CD14-positive monocyte (primary cell): Measurements from ENCODE around the gene ZNF202. TPM values are rescaled to one million over a fixed set of nuclear protein-coding genes. Genes with fewer than 3 reads are reported as not detected.

ENCODE experiments used
- DNase-seq, 3 donors: peaks; one replicate each; pipeline ENCODE4 v3.0.0-alpha.2; 2011 to 2022
- H2AFZ ChIP-seq: 2 replicates; pipeline ENCODE4 v1.6.0; 2012; ENCODE audit warnings: mild to moderate bottlenecking, low read depth, low read length, inconsistent platforms; ENCODE audit not compliant: insufficient read depth, poor library complexity, severe bottlenecking
- H3K27ac ChIP-seq, 2 donors: 1 replicate in 1 of 2; 2 replicates in 1 of 2; pipeline ENCODE4 v1.5.1; 2012 to 2013; ENCODE audit warnings: low read length in 2 of 2, control low read depth in 1 of 2, inconsistent platforms in 1 of 2, low read depth in 1 of 2, mild to moderate bottlenecking in 1 of 2
- H3K27me3 ChIP-seq, 2 donors: one replicate each; pipeline versions ENCODE4 v1.6.0 to v1.6.1; 2011 to 2013; ENCODE audit warnings: low read length in 2 of 2; ENCODE audit not compliant: control insufficient read depth in 2 of 2, insufficient read depth in 2 of 2
- H3K36me3 ChIP-seq, 2 donors: replicated peaks in 1 of 2; 1 replicate in 1 of 2; 2 replicates in 1 of 2; pipeline versions ENCODE4 v1.5.1 to v1.6.1; 2012 to 2013; ENCODE audit warnings: low read length in 2 of 2, control low read depth in 1 of 2, inconsistent platforms in 1 of 2, mild to moderate bottlenecking in 1 of 2; ENCODE audit not compliant: insufficient read depth in 2 of 2, control insufficient read depth in 1 of 2
- H3K4me1 ChIP-seq, 2 donors: 1 replicate in 1 of 2; 2 replicates in 1 of 2; pipeline versions ENCODE4 v1.5.1 to v1.6.1; 2012 to 2013; ENCODE audit warnings: low read length in 2 of 2, control low read depth in 1 of 2, inconsistent platforms in 1 of 2, mild to moderate bottlenecking in 1 of 2, moderate library complexity in 1 of 2; ENCODE audit not compliant: insufficient read depth in 2 of 2, control insufficient read depth in 1 of 2
- H3K4me2 ChIP-seq: replicated peaks from 2 replicates; pipeline ENCODE3; 2012; ENCODE audit warnings: low read length, moderate library complexity, mild to moderate bottlenecking; ENCODE audit not compliant: poor library complexity, severe bottlenecking; ENCODE audit errors: extremely low read depth
- H3K4me3 ChIP-seq, 3 experiments: fragments of 200-600 bp in 1 of 3; sonication (generic) in 1 of 3; replicated peaks in 1 of 3; 1 replicate in 2 of 3; 2 replicates in 1 of 3; pipeline ENCODE4 v1.5.1; 2011 to 2013; ENCODE audit warnings: low read length in 3 of 3, mild to moderate bottlenecking in 3 of 3, control low read depth in 2 of 3, low read depth in 2 of 3, inconsistent platforms in 1 of 3, moderate library complexity in 1 of 3
- H3K79me2 ChIP-seq: 2 replicates; pipeline ENCODE4 v1.6.0; 2012; ENCODE audit warnings: mild to moderate bottlenecking, control low read depth, inconsistent platforms, low read length, moderate library complexity; ENCODE audit not compliant: insufficient read depth
- H3K9ac ChIP-seq: 2 replicates; pipeline ENCODE4 v1.6.0; 2017; ENCODE audit warnings: low read length, mild to moderate bottlenecking; ENCODE audit not compliant: insufficient read depth, poor library complexity, severe bottlenecking
- H3K9me3 ChIP-seq, 2 donors: replicated peaks in 1 of 2; 1 replicate in 1 of 2; 2 replicates in 1 of 2; pipeline versions ENCODE4 v1.5.1 to v1.6.1; 2012 to 2013; ENCODE audit warnings: low read length in 2 of 2, control low read depth in 1 of 2; ENCODE audit not compliant: control insufficient read depth in 1 of 2, insufficient read depth in 1 of 2
- H4K20me1 ChIP-seq: 2 replicates; pipeline ENCODE4 v1.6.0; 2012; ENCODE audit warnings: mild to moderate bottlenecking, low read length, control low read depth, moderate library complexity; ENCODE audit not compliant: insufficient read depth
- H3K27ac Mint-ChIP-seq, 7 donors: one replicate each; pipeline ENCODE4 v1.8.0; 2020; ENCODE audit warnings: mild to moderate bottlenecking in 7 of 7, mixed read lengths in 7 of 7, moderate library complexity in 6 of 7, inconsistent platforms in 2 of 7
- H3K27me3 Mint-ChIP-seq, 3 donors: one replicate each; pipeline ENCODE4 v1.8.0; 2021 to 2022; ENCODE audit warnings: low read depth in 3 of 3, mild to moderate bottlenecking in 3 of 3, mixed read lengths in 3 of 3, moderate library complexity in 3 of 3, inconsistent platforms in 1 of 3
- H3K36me3 Mint-ChIP-seq, 2 donors: one replicate each; pipeline ENCODE4 v1.8.0; 2020; ENCODE audit warnings: mixed read lengths in 2 of 2, inconsistent platforms in 1 of 2, mild to moderate bottlenecking in 1 of 2
- H3K4me1 Mint-ChIP-seq: one replicate; pipeline ENCODE4 v1.8.0; 2020; ENCODE audit warnings: mild to moderate bottlenecking, mixed read lengths
- H3K4me3 Mint-ChIP-seq, 2 donors: one replicate each; pipeline ENCODE4 v1.8.0; 2020; ENCODE audit warnings: mild to moderate bottlenecking in 2 of 2, mixed read lengths in 2 of 2, moderate library complexity in 1 of 2
- H3K9me3 Mint-ChIP-seq, 7 donors: one replicate each; pipeline ENCODE4 v1.8.0; 2020 to 2022; ENCODE audit warnings: mixed read lengths in 7 of 7, mild to moderate bottlenecking in 6 of 7, moderate library complexity in 6 of 7, inconsistent platforms in 2 of 7
- WGBS: methylation state at CpG from one replicate; pipeline ENCODE4 v1.1.5; 2013; ENCODE audit warnings: missing lambda C conversion rate; ENCODE audit not compliant: insufficient coverage; 5-methylcytosine and 5-hydroxymethylcytosine counted together
- intact Hi-C, 2 donors: fragments of 100-400 bp; cut with micrococcal nuclease; formaldehyde crosslinking; loops; one replicate each; pipeline versions ENCODE4 v1.15.0 to v1.15.1; 2023
- polyA plus RNA-seq, 3 donors: library from polyadenylated mRNA; depleted of rRNA in 1 of 3; unstranded in 2 of 3; stranded (reverse) in 1 of 3; fragments of 300-500 nt in 2 of 3; fragments of >200 nt in 1 of 3; fragmentation: Illumina TruSeq in 2 of 3; gene quantifications; 1 replicate in 2 of 3; 2 replicates in 1 of 3; pipeline ENCODE4 v1.2.3, GENCODE V29; 2012 to 2021
- small RNA-seq: library from RNA; depleted of rRNA; stranded (forward); fragments of <200 nt; gene quantifications from one replicate; pipeline ENCODE3, GENCODE V24; 2012; ENCODE audit warnings: low read depth; ENCODE audit not compliant: insufficient read length
- TF ChIP-seq, protein P1 (sequence below): fragments of 200-600 bp; IDR thresholded peaks from one replicate; pipeline ENCODE4 v1.8.0; 2022; ENCODE audit warnings: antibody characterized with exemption, mild to moderate bottlenecking

The ZNF202 gene
- polyA plus RNA-seq, 3 donors = 1.5 to 6.6 (median 1.9) TPM

DNA sequence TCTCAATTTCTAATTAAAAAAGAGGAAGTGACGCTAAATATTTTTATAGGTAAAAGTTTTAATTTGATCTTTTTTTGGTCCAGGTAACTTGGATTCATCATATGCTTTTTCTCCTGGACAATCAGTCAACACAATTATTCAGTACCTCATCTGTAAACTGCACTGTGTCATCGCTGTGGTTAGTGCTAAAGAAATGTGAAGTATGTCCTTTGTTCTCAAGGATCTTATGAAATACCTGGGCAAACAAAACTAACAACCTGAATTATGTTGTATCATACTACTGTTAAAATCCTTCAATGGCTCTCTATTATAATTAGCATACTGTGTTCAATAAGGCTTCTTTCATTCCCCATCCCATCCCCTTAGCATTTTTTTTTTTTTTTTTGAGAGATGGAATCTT, 67.2 kb downstream of the ZNF202 start:
- no peak for DNase-seq
- Histone ChIP-seq H3K27ac (no peak overlapping the region), H4K20me1 (no peaks in the 10 kb centered on the region), H3K27me3 (no peaks in the 10 kb centered on the region), H3K4me3 (no peak overlapping the region), H3K4me1 (no peaks in the 10 kb centered on the region), H3K79me2 (no peaks in the 10 kb centered on the region), H3K9ac (no peak overlapping the region), H3K36me3 (no peaks in the 10 kb centered on the region), H3K4me2 (no peak overlapping the region), H3K9me3 (no peaks in the 10 kb centered on the region), H2AFZ (no peak overlapping the region)
- H3K27me3 Mint-ChIP-seq = peaks cover 2 to 7% (median 2%) of the 10 kb centered on the region in 3 donors
- H3K27ac Mint-ChIP-seq = no peak overlapping the region
- H3K9me3 Mint-ChIP-seq = no peaks in the 10 kb centered on the region
- TF ChIP-seq, protein P1, sequence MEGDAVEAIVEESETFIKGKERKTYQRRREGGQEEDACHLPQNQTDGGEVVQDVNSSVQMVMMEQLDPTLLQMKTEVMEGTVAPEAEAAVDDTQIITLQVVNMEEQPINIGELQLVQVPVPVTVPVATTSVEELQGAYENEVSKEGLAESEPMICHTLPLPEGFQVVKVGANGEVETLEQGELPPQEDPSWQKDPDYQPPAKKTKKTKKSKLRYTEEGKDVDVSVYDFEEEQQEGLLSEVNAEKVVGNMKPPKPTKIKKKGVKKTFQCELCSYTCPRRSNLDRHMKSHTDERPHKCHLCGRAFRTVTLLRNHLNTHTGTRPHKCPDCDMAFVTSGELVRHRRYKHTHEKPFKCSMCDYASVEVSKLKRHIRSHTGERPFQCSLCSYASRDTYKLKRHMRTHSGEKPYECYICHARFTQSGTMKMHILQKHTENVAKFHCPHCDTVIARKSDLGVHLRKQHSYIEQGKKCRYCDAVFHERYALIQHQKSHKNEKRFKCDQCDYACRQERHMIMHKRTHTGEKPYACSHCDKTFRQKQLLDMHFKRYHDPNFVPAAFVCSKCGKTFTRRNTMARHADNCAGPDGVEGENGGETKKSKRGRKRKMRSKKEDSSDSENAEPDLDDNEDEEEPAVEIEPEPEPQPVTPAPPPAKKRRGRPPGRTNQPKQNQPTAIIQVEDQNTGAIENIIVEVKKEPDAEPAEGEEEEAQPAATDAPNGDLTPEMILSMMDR = no peak
- no CpG with 5 or more reads among the region's 2 CpGs for WGBS
- no peaks in the 10 kb centered on the region for H3K36me3 Mint-ChIP-seq
- H3K4me1 Mint-ChIP-seq = no peaks in the 10 kb centered on the region
- intact Hi-C loops = no loop called here
- H3K4me3 Mint-ChIP-seq = no peak overlapping the region

Small RNAs within 50 kb of the gene (small RNA-seq; reads per million reads assigned to genes)
- gene RNU1-21P = 0.71 reads per million

Other genes with a start within 250 kb of the ZNF202 start
- gene SCN3B, start 87.0 kb downstream of the ZNF202 start, polyA plus RNA-seq = not detected
- gene OR6X1, start 12.9 kb upstream of the ZNF202 start, polyA plus RNA-seq = not detected
- gene OR6M1, start 64.7 kb upstream of the ZNF202 start, polyA plus RNA-seq = not detected
- not detected for gene TMEM225, start 144.0 kb upstream of the ZNF202 start, polyA plus RNA-seq
- not detected for gene OR8D4, start 160.5 kb upstream of the ZNF202 start, polyA plus RNA-seq
- gene OR4D5, start 198.0 kb upstream of the ZNF202 start, polyA plus RNA-seq = not detected
- not detected for gene OR6T1, start 202.2 kb upstream of the ZNF202 start, polyA plus RNA-seq
- gene OR10S1, start 236.1 kb upstream of the ZNF202 start, polyA plus RNA-seq = not detected